Amniotic stem cell (primary cell): ENCODE results near the gene YBX1.
"Not testable (repeated sequence)": the region's sequence is repeated elsewhere in the genome, so short reads cannot be mapped to it uniquely, and the experiment has no call there.

Experiments
- DNase-seq: peaks from one replicate; lab custom pipeline; 2025; lab: John Stamatoyannopoulos, UW

YBX1 gene

DNA sequence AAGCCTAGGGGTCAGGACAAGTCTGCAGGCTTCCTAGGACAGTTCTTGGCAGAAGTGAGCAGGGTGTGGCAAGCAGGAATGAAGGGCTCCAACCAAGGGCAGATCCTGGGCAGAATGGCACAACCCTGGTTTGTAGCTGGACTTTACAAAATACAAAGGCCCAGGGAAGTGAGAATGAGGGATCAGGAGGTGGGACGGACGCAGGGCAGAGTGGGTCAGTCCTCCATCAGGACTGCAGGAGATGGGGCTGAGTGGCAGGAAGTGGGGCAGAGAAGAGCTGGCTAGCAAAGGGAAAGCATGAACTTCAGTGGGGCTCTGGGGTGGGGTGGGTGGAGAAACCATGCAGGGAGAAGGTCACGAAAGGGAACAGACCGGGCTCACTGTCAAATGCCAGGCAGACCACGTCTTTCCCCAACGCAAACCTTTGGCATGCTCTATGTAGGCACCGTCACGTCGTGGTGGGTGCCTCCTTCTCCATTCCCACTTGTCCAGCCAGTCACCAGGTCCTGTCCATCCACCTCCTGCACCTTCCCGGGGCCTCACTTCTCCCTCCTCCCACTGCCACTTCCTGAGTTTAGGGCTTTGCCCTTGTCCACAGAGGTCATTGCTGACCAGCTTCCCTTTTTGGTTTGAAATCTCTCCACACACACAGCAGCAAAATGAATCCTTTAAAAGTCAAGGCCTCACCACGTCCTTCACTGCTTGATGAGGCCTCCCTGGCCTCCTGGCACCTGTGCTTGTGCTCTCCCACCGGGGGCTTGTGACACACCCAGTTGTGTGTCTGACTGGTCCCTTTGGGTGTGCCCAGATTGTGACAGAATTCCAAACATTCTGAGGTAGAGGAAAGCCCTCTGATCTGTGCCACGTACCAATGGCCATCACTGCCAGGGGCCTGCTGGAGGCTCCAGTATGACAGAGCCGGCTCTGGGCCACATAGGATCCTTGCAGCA is 66.5 kb downstream of the YBX1 start:
- no peak for DNase-seq

- no peak for DNase-seq
Measured at GRCh38 chr1:42750041-42750440, 67.8 kb downstream of the YBX1 start.

- not testable (repeated sequence) for DNase-seq
Measured at GRCh38 chr1:42751511-42752070, 69.4 kb downstream of the YBX1 start.

DNA sequence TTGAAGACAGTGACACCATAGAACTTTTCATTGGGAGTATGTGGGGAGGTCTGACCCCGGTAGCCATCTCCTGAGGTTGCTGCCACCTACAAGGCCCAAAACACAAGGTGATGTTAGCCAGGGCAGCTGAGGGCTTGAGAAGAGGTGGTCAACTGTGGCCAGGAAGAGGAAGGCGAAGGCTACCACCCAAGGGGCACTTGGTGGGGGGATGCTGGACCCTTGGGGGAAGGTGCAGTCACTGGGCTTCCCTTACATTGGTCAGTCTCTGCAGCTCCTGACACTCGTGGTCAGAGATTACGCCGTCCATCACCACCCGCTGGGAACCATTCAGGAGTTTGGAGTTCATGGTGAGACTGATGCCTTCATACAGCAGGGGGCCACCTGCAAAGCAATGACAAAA is 70.1 kb downstream of the YBX1 start:
- no peak for DNase-seq

GRCh38 chr1:42753070-42753469 is 70.9 kb downstream of the YBX1 start:
- DNase-seq = no peak
